HG03354 (cell line): Measurements from ENCODE around the gene PLA2G10.
"Not testable (repeated sequence)": the region's sequence is repeated elsewhere in the genome, so short reads cannot be mapped to it uniquely, and the experiment has no call there.

ENCODE experiments used
- ATAC-seq: cut with Tn5 transposase; IDR thresholded peaks from one replicate; pipeline ENCODE4 v1.9.1; 2021; ENCODE audit warnings: mild to moderate bottlenecking; ENCODE audit not compliant: unreplicated experiment, poor library complexity, severe bottlenecking

The PLA2G10 gene

GRCh38 chr16:14668556-14669223, 25.4 kb downstream of the PLA2G10 start:
- ATAC-seq = no peak

GRCh38 chr16:14667347-14668266, 26.5 kb downstream of the PLA2G10 start:
- no peak for ATAC-seq

- ATAC-seq = peak; percentile 78
Observed at GRCh38 chr16:14658063-14658462, 36.0 kb downstream of the PLA2G10 start.

- ATAC-seq = no peak
Observed at GRCh38 chr16:14652726-14653125, 41.4 kb downstream of the PLA2G10 start.

GRCh38 chr16:14650629-14651028, 43.5 kb downstream of the PLA2G10 start:
- ATAC-seq = no peak

GRCh38 chr16:14649816-14650215, 44.3 kb downstream of the PLA2G10 start:
- ATAC-seq = no peak

- ATAC-seq = no peak
Observed at GRCh38 chr16:14641926-14642325, 52.2 kb downstream of the PLA2G10 start.

GRCh38 chr16:14641206-14641605, 52.9 kb downstream of the PLA2G10 start:
- no peak for ATAC-seq

GRCh38 chr16:14640538-14640937, 53.6 kb downstream of the PLA2G10 start:
- no peak for ATAC-seq

- ATAC-seq = not testable (repeated sequence)
Observed at GRCh38 chr16:14636951-14637240, 57.2 kb downstream of the PLA2G10 start.

GRCh38 chr16:14636179-14636950, 57.7 kb downstream of the PLA2G10 start:
- not testable (repeated sequence) for ATAC-seq

GRCh38 chr16:14635395-14636165, 58.5 kb downstream of the PLA2G10 start:
- ATAC-seq = no peak

- no peak for ATAC-seq
Observed at GRCh38 chr16:14634389-14634725, 59.8 kb downstream of the PLA2G10 start.

- peak; percentile 78 for ATAC-seq
Observed at GRCh38 chr16:14632693-14633569, 61.2 kb downstream of the PLA2G10 start, which contains the start of gene BFAR. Gene BFAR (plus strand): TSS chr16:14632951. CDS start chr16:14644347, 11,396 bp downstream.

- ATAC-seq = not testable (repeated sequence)
Observed at GRCh38 chr16:14630620-14631330, 63.3 kb downstream of the PLA2G10 start.

GRCh38 chr16:14629919-14630619, 64.0 kb downstream of the PLA2G10 start, which contains the start of gene PARN:
Gene PARN (minus strand): TSS chr16:14630260. CDS start chr16:14630125, 135 bp downstream.
- ATAC-seq = peak; percentile 51

- no peak for ATAC-seq
Observed at GRCh38 chr16:14629612-14629918, 64.5 kb downstream of the PLA2G10 start.
